WTC11 (cell line): Measurements from ENCODE around the gene STK26. TPM values are rescaled to one million over a fixed set of nuclear protein-coding genes. Genes with fewer than 3 reads are reported as not detected.

Source experiments
- ATAC-seq: fragments of 200-7000 bp; cut with Tn5 transposase; 2 replicates; pipeline ENCODE4 v1.10.0; 2021; ENCODE audit warnings: mild to moderate bottlenecking, moderate library complexity
- CTCF ChIA-PET: fragments of 300-600 bp; sonication (Branson Sonifier 250); formaldehyde crosslinking; loops from one replicate; lab custom pipeline; 2021; ENCODE audit warnings: antibody characterized with exemption; lab: Charles Lee
- POLR2A ChIA-PET: fragments of 350-600 bp; sonication (Branson Sonifier 250); formaldehyde crosslinking; loops from one replicate; lab custom pipeline; 2021; ENCODE audit warnings: antibody characterized with exemption; lab: Charles Lee
- DNase-seq: peaks from one replicate; pipeline ENCODE4 v3.0.0; 2021; ENCODE audit warnings: low spot score
- H3K27ac Mint-ChIP-seq: 2 replicates; pipeline ENCODE4 v1.8.0; 2021; ENCODE audit warnings: mixed read lengths
- H3K27me3 Mint-ChIP-seq: 2 replicates; pipeline ENCODE4 v1.8.0; 2021; ENCODE audit warnings: low read depth, mild to moderate bottlenecking, moderate library complexity, mixed read lengths
- H3K36me3 Mint-ChIP-seq: 2 replicates; pipeline ENCODE4 v1.8.0; 2021; ENCODE audit warnings: mixed read lengths
- H3K4me1 Mint-ChIP-seq: 2 replicates; pipeline ENCODE4 v1.8.0; 2022; ENCODE audit warnings: mixed read lengths
- H3K4me3 Mint-ChIP-seq: 2 replicates; pipeline ENCODE4 v1.8.0; 2021; ENCODE audit warnings: mild to moderate bottlenecking, moderate library complexity, mixed read lengths
- H3K9me3 Mint-ChIP-seq: 2 replicates; pipeline ENCODE4 v1.8.0; 2021; ENCODE audit warnings: mixed read lengths
- ARID4B ChIP-seq: sonication (generic); formaldehyde crosslinking; IDR thresholded peaks from 2 replicates; pipeline ENCODE4 v1.8.0; 2023; ENCODE audit warnings: missing genetic modification reagents, mild to moderate bottlenecking, borderline replicate concordance
- ATF6 ChIP-seq: sonication (generic); formaldehyde crosslinking; IDR thresholded peaks from 2 replicates; pipeline ENCODE4 v1.8.1; 2023; ENCODE audit warnings: mild to moderate bottlenecking, missing genetic modification reagents
- E2F1 ChIP-seq: sonication (generic); formaldehyde crosslinking; IDR thresholded peaks from 2 replicates; pipeline ENCODE4 v1.8.0; 2022; ENCODE audit warnings: mild to moderate bottlenecking, missing genetic modification reagents
- E2F4 ChIP-seq: sonication (generic); formaldehyde crosslinking; IDR thresholded peaks from 2 replicates; pipeline ENCODE4 v1.8.1; 2022; ENCODE audit warnings: low read depth, mild to moderate bottlenecking, moderate library complexity, missing genetic modification reagents, borderline replicate concordance
- GABPB1 ChIP-seq: sonication (generic); formaldehyde crosslinking; IDR thresholded peaks from 2 replicates; pipeline ENCODE4 v1.8.1; 2023; ENCODE audit warnings: mild to moderate bottlenecking, missing genetic modification reagents
- KAT7 ChIP-seq: sonication (generic); formaldehyde crosslinking; IDR thresholded peaks from 2 replicates; pipeline ENCODE4 v1.8.1; 2023; ENCODE audit warnings: missing genetic modification reagents, mild to moderate bottlenecking, borderline replicate concordance
- MLX ChIP-seq: sonication (generic); formaldehyde crosslinking; IDR thresholded peaks from 2 replicates; pipeline ENCODE4 v1.8.1; 2023; ENCODE audit warnings: mild to moderate bottlenecking, missing genetic modification reagents, moderate library complexity
- TCF7 ChIP-seq: sonication (generic); formaldehyde crosslinking; IDR thresholded peaks from 2 replicates; pipeline ENCODE4 v1.8.0; 2022; ENCODE audit warnings: mild to moderate bottlenecking, low read depth, missing genetic modification reagents, moderate library complexity
- TEAD1 ChIP-seq: sonication (generic); formaldehyde crosslinking; IDR thresholded peaks from 2 replicates; pipeline ENCODE4 v1.8.0; 2022; ENCODE audit warnings: mild to moderate bottlenecking, missing genetic modification reagents
- ZNF138 ChIP-seq: sonication (generic); formaldehyde crosslinking; conservative IDR thresholded peaks from 2 replicates; pipeline ENCODE4 v1.8.1; 2022; ENCODE audit warnings: mild to moderate bottlenecking, moderate library complexity, missing genetic modification reagents
- ZNF317 ChIP-seq: sonication (generic); formaldehyde crosslinking; IDR thresholded peaks from 2 replicates; pipeline ENCODE4 v1.8.1; 2023; ENCODE audit warnings: low read depth, mild to moderate bottlenecking, moderate library complexity, missing genetic modification reagents, borderline replicate concordance
- total RNA-seq: library from RNA; stranded (reverse); gene quantifications from 3 replicates; pipeline ENCODE4 v1.2.3, GENCODE V29; 2021
- TF ChIP-seq, protein P1 (sequence below): sonication (generic); formaldehyde crosslinking; IDR thresholded peaks from 2 replicates; pipeline ENCODE4 v1.8.1; 2022; ENCODE audit warnings: mild to moderate bottlenecking, missing genetic modification reagents, moderate library complexity, borderline replicate concordance

STK26 gene
- total RNA-seq, 1 experiment from 2014 or later, result 77.6 TPM

DNA sequence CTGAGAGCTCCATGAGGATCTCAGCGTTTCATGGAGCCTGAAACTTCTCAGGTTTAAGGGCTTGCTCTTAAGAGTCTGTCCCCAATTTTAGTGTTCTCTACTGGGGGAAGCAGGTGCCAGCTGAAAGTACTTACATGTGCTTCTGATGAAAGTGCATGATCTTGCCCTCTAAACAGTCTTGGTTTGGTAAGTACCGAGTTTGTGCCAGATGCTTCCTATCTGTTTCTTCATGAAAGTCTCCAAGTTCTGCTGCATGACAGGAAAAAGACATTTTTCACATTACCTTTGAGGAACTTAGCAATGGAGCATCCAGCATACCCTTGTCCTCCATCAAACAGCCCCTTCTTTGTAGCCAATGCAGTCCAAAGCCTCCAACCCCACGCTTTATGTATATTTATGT is 62.7 kb downstream of the STK26 start (continued):
- TF ChIP-seq ATF6 (CRISPR knock-in tag), result no peak
- no peak for TF ChIP-seq TEAD1
- no peak for TF ChIP-seq KAT7 (CRISPR knock-in tag)
- TF ChIP-seq, protein P1, sequence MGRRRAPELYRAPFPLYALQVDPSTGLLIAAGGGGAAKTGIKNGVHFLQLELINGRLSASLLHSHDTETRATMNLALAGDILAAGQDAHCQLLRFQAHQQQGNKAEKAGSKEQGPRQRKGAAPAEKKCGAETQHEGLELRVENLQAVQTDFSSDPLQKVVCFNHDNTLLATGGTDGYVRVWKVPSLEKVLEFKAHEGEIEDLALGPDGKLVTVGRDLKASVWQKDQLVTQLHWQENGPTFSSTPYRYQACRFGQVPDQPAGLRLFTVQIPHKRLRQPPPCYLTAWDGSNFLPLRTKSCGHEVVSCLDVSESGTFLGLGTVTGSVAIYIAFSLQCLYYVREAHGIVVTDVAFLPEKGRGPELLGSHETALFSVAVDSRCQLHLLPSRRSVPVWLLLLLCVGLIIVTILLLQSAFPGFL (CRISPR knock-in tag), result no peak

DNA sequence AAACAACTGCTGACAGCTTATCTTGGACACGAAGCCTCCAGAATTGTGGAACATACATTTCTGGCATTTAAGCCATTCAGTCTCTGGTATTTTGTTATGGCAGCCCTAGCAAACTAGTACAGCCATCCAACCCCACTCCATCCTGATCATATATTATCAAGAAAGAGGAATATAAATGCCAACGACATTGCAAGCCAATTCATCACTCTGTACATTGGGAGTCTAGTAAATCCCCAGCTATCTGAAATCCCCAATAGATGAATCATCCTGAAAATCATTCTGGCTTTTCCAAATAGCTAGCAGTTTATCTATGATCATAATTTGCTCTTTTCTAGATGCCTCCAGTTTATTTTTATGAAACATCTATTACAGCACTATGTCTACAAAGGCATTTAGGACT is 63.6 kb downstream of the STK26 start:
- H3K27me3 Mint-ChIP-seq, result peaks cover 8% of the 10 kb centered on the region; the same call in 1 of the 2 replicates
- no peak overlapping the region for H3K4me3 Mint-ChIP-seq
- no peaks in the 10 kb centered on the region; the same call in 1 of the 2 replicates for H3K4me1 Mint-ChIP-seq
- no peaks in the 10 kb centered on the region for H3K36me3 Mint-ChIP-seq
- no peaks in the 10 kb centered on the region for H3K9me3 Mint-ChIP-seq
- no peak overlapping the region for H3K27ac Mint-ChIP-seq
- CTCF ChIA-PET, result no interaction called here
- POLR2A ChIA-PET, result no interaction called here
- no peak for ATAC-seq
- TF ChIP-seq GABPB1 (CRISPR knock-in tag) (no peak), ARID4B (CRISPR knock-in tag) (no peak), ZNF138 (CRISPR knock-in tag) (no peak), E2F1 (CRISPR knock-in tag) (no peak), MLX (CRISPR knock-in tag) (no peak), E2F4 (CRISPR knock-in tag) (no peak)
- TF ChIP-seq, all 79 proteins: peak for 0
- DNase-seq, result no peak

DNA sequence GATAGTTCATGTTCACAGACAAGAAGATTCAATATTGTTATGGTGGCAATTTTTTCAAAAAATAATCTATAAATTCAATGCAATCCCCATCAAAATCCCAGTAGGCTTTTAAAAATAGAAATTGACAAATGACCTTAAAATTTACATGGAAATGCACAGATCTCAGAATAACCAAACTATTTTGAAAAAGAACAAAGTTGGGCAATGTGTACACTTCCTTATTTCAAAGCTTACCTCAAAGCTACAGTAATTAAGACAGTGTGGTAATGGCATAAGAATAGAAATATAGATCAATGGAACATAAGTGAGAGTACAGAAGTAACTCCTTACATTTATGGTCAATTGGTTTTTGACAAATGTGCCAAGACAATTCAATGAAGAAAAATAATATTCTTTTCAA is 65.8 kb downstream of the STK26 start:
- DNase-seq, result no peak
- Mint-ChIP-seq H3K9me3 (no peaks in the 10 kb centered on the region), H3K4me1 (no peaks in the 10 kb centered on the region), H3K4me3 (no peak overlapping the region), H3K27ac (no peak overlapping the region), H3K36me3 (no peaks in the 10 kb centered on the region)
- TF ChIP-seq TCF7 (CRISPR knock-in tag) (no peak), ZNF317 (no peak)
- TF ChIP-seq, all 79 proteins: peak for 0
- ChIA-PET CTCF (no interaction called here), POLR2A (no interaction called here)
- ATAC-seq, result no peak
- H3K27me3 Mint-ChIP-seq, result peaks cover 8% of the 10 kb centered on the region; the same call in 1 of the 2 replicates
